IPS-20b (cell line): ENCODE data around the gene CTDSP1.

Experiments
- H3K27ac ChIP-seq: one replicate; pipeline ENCODE4 v1.5.1; 2013; ENCODE audit warnings: low read length
- H3K27me3 ChIP-seq: 2 replicates; pipeline ENCODE4 v1.6.1; 2013; ENCODE audit warnings: mild to moderate bottlenecking, low read length, inconsistent platforms; ENCODE audit not compliant: insufficient read depth
- H3K36me3 ChIP-seq: 2 replicates; pipeline ENCODE4 v1.6.1; 2013; ENCODE audit warnings: low read depth, mild to moderate bottlenecking, inconsistent platforms, low read length, moderate library complexity; ENCODE audit not compliant: insufficient read depth
- H3K4me1 ChIP-seq: 2 replicates; pipeline ENCODE4 v1.6.1; 2013; ENCODE audit warnings: mild to moderate bottlenecking, control low read depth, inconsistent platforms, low read length, moderate library complexity; ENCODE audit not compliant: insufficient read depth
- H3K4me3 ChIP-seq: 2 replicates; pipeline ENCODE4 v1.5.1; 2013; ENCODE audit warnings: mild to moderate bottlenecking, low read length, inconsistent platforms
- H3K9ac ChIP-seq: 2 replicates; pipeline ENCODE4 v1.6.1; 2013; ENCODE audit warnings: low read depth, mild to moderate bottlenecking, inconsistent platforms, low read length, moderate library complexity
- H3K9me3 ChIP-seq: 2 replicates; pipeline ENCODE4 v1.6.1; 2013; ENCODE audit warnings: mild to moderate bottlenecking, low read depth, low read length, inconsistent platforms; ENCODE audit not compliant: insufficient read depth

The CTDSP1 gene

DNA sequence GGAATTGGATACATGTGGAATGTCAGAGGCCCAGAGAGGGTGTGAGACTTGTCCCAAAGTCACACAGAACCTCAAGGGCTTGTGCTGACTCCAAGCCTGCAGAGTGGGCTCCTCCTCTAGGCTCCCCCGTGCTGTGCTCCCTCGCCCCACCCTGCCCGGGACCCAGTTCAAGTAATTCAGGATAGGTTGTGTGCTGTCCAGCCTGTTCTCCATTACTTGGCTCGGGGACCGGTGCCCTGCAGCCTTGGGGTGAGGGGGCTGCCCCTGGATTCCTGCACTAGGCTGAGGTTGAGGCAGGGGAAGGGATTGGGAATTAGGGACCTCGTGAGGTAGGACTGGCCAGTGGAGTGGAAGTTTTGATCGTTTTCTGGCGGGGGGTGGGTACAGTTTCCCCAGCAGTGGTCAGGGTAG lies 2.8 kb downstream of the CTDSP1 start:
- H3K36me3 ChIP-seq, result peaks cover 21% of the 10 kb centered on the region
- no peaks in the 10 kb centered on the region for H3K9me3 ChIP-seq
- H3K9ac ChIP-seq, result no peak overlapping the region
- H3K27me3 ChIP-seq, result peaks cover 21% of the 10 kb centered on the region
- H3K4me1 ChIP-seq, result peaks cover 15% of the 10 kb centered on the region; the same call in 1 of the 2 replicates
- no peak overlapping the region for H3K4me3 ChIP-seq
- no peak overlapping the region for H3K27ac ChIP-seq

GRCh38 chr2:218402911-218403411 lies 3.3 kb downstream of the CTDSP1 start:
- Histone ChIP-seq H3K9ac (no peak overlapping the region), H3K36me3 (peaks cover 21% of the 10 kb centered on the region), H3K27me3 (peaks cover 17% of the 10 kb centered on the region), H3K9me3 (no peaks in the 10 kb centered on the region), H3K27ac (no peak overlapping the region), H3K4me3 (no peak overlapping the region), H3K4me1 (peaks cover 15% of the 10 kb centered on the region; the same call in 1 of the 2 replicates)

- Histone ChIP-seq H3K4me1 (peaks cover 15% of the 10 kb centered on the region; the same call in 1 of the 2 replicates), H3K36me3 (peaks cover 21% of the 10 kb centered on the region), H3K27me3 (peaks cover 8% of the 10 kb centered on the region), H3K27ac (no peak overlapping the region), H3K9ac (no peak overlapping the region), H3K4me3 (no peak overlapping the region), H3K9me3 (no peaks in the 10 kb centered on the region)
Observed at GRCh38 chr2:218403810-218404209, 4.1 kb downstream of the CTDSP1 start.

DNA sequence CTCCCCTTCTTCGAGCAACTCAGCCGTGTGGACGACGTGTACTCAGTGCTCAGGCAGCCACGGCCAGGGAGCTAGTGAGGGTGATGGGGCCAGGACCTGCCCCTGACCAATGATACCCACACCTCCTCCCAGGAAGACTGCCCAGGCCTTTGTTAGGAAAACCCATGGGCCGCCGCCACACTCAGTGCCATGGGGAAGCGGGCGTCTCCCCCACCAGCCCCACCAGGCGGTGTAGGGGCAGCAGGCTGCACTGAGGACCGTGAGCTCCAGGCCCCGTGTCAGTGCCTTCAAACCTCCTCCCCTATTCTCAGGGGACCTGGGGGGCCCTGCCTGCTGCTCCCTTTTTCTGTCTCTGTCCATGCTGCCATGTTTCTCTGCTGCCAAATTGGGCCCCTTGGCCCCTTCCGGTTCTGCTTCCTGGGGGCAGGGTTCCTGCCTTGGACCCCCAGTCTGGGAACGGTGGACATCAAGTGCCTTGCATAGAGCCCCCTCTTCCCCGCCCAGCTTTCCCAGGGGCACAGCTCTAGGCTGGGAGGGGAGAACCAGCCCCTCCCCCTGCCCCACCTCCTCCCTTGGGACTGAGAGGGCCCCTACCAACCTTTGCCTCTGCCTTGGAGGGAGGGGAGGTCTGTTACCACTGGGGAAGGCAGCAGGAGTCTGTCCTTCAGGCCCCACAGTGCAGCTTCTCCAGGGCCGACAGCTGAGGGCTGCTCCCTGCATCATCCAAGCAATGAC lies 4.8 kb downstream of the CTDSP1 start:
- H3K27ac ChIP-seq, result no peak overlapping the region
- peaks cover 21% of the 10 kb centered on the region for H3K36me3 ChIP-seq
- H3K4me3 ChIP-seq, result no peak overlapping the region
- peaks cover 15% of the 10 kb centered on the region; the same call in 1 of the 2 replicates for H3K4me1 ChIP-seq
- H3K9me3 ChIP-seq, result no peaks in the 10 kb centered on the region
- peak overlapping the region; percentile 82; the same call in 1 of the 2 replicates for H3K9ac ChIP-seq
- H3K27me3 ChIP-seq, result peaks cover under 1% of the 10 kb centered on the region; the same call in 1 of the 2 replicates

GRCh38 chr2:218405086-218405745 lies 5.5 kb downstream of the CTDSP1 start:
- Histone ChIP-seq H3K9ac (peak overlapping the region; percentile 82; the same call in 1 of the 2 replicates), H3K27me3 (no peaks in the 10 kb centered on the region)

DNA sequence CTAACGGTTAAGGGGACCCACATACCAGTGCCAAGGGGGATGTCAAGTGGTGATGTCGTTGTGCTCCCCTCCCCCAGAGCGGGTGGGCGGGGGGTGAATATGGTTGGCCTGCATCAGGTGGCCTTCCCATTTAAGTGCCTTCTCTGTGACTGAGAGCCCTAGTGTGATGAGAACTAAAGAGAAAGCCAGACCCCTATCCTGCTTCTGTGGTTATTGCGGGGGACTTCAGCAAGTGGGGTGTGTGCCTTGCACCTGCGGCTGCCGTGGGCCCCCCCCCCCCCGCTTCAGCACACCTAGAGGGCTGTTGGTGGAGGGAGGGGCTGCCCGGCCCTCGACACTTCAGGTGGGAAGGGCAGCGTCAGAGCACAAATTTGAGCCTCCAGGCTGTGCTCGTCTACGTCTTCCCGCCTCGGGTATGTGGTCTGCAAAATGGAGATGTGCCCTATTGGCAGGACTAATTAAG lies 6.1 kb downstream of the CTDSP1 start:
- peak overlapping the region; percentile 82; the same call in 1 of the 2 replicates for H3K9ac ChIP-seq
- H3K27me3 ChIP-seq, result no peaks in the 10 kb centered on the region
- peaks cover 21% of the 10 kb centered on the region for H3K36me3 ChIP-seq
- H3K27ac ChIP-seq, result peak overlapping the region; percentile 89
- peaks cover 15% of the 10 kb centered on the region; the same call in 1 of the 2 replicates for H3K4me1 ChIP-seq
- peak overlapping the region; percentile 78 for H3K4me3 ChIP-seq
- no peaks in the 10 kb centered on the region for H3K9me3 ChIP-seq

More at GRCh38 chr2:218405086-218405745, 5.5 kb downstream of the CTDSP1 start:
- H3K27ac ChIP-seq, result peak overlapping the region; percentile 89
- H3K4me1 ChIP-seq, result peaks cover 15% of the 10 kb centered on the region; the same call in 1 of the 2 replicates
- H3K36me3 ChIP-seq, result peaks cover 21% of the 10 kb centered on the region
- peak overlapping the region; percentile 78 for H3K4me3 ChIP-seq
- H3K9me3 ChIP-seq, result no peaks in the 10 kb centered on the region

DNA sequence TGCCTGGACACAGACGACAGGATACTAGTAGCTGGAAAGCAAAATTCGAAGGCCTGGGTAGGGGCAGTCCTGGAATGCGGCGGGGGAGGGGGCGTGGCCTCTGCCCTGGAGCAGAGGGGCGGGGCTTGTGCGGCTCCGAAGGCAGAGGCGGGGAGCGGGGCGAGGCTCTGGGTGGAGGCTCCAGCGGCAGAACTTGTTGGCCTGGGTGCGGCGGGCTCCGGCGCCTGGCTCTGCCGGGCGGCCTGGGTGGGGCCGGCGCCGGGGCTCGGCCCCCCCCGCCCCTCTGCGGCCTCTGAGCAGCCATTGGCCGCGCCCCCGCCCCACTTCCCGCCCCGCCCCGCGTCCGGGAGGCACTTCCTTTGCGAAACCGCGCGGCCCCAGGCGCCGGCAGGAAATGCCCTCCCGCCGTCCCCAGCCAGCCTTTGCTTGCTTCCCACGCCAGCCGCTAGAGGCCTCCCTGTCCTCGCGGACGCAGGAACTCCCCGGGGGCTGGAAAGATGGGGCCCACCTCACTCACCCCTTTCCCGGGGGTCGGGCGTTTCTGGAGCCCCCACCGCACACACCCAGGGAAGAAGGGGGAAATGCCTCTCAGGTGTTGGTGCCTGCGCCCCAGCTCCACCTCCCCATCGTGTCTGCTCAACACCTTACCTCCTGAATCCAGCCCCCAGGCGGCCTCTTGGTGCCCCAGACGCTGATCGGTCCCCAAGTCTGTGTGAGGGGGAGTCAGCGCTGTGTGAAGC lies 6.7 kb downstream of the CTDSP1 start:
- no peaks in the 10 kb centered on the region for H3K27me3 ChIP-seq
- peak overlapping the region; percentile 82; the same call in 1 of the 2 replicates for H3K9ac ChIP-seq
- peaks cover 21% of the 10 kb centered on the region for H3K36me3 ChIP-seq
- peak overlapping the region; percentile 78 for H3K4me3 ChIP-seq
- peaks cover 15% of the 10 kb centered on the region; the same call in 1 of the 2 replicates for H3K4me1 ChIP-seq
- peak overlapping the region; percentile 89 for H3K27ac ChIP-seq
- no peaks in the 10 kb centered on the region for H3K9me3 ChIP-seq

DNA sequence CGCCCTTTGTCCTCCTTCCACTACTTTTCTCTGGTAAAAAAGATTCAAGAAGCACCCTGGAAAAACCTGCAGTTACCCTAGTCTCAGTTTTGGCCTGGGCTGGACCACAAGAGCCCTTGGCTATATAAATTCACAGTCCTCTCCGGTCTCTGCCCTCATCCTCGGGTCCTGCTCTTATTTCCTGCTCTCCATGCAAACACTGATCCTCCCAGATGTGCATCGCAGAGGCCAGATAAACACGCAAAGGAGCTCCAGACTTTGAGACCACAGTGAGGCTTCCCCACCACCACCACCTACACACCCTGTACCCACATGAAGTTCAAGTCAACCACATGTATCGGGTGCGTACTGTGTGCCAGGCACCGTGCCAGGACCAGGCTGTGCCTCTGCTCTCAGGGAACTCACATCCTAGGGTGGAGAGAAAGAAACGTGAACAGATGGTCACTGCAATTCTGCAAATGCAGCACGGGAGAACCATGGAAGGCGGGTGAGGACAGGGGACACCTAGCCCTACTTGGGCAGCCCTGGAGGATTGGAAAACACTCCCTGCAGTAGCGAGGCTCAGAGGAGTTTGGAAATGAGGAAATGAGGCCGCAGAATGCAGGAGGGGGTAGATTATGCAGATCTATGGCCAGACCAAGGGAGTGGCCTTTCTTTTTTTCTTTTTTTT lies 7.4 kb downstream of the CTDSP1 start:
- Histone ChIP-seq H3K27me3 (no peaks in the 10 kb centered on the region), H3K27ac (peak overlapping the region; percentile 1), H3K4me3 (peak overlapping the region; percentile 70), H3K9me3 (no peaks in the 10 kb centered on the region), H3K36me3 (peaks cover 19% of the 10 kb centered on the region), H3K9ac (peak overlapping the region; percentile 73; the same call in 1 of the 2 replicates), H3K4me1 (peaks cover 15% of the 10 kb centered on the region; the same call in 1 of the 2 replicates)

DNA sequence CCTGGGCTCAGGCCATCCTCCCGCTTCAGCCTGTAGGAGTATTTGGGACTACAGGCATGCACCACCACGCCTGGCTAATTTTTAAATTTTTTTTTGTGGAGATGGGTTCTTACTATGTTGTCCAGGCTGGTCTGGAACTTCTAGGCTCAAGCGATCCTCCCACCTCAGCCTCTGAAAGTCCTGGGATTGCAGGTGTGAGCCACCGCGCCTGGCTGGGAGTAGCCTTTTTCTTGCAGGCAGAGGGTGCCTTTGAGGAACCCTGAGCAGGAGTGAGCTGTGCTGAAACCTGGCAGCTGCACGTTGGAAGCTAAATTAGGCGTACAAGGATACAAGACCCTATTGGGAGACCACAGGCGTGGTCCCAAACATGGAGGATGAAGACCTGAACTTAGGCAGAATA lies 8.0 kb downstream of the CTDSP1 start:
- Histone ChIP-seq H3K4me1 (peaks cover 15% of the 10 kb centered on the region; the same call in 1 of the 2 replicates), H3K27ac (no peak overlapping the region)

GRCh38 chr2:218418321-218418716 lies 18.7 kb downstream of the CTDSP1 start:
- Histone ChIP-seq H3K27me3 (no peaks in the 10 kb centered on the region), H3K4me3 (no peak overlapping the region), H3K9me3 (no peaks in the 10 kb centered on the region), H3K4me1 (peaks cover 7% of the 10 kb centered on the region; the same call in 1 of the 2 replicates), H3K9ac (no peak overlapping the region), H3K36me3 (no peaks in the 10 kb centered on the region), H3K27ac (no peak overlapping the region)

More for the DNA sequence above, 8.0 kb downstream of the CTDSP1 start:
- peaks cover 15% of the 10 kb centered on the region for H3K36me3 ChIP-seq
- no peaks in the 10 kb centered on the region for H3K27me3 ChIP-seq
- no peak overlapping the region for H3K9ac ChIP-seq
- H3K9me3 ChIP-seq, result no peaks in the 10 kb centered on the region
- no peak overlapping the region for H3K4me3 ChIP-seq
